Activated naive CD4-positive, alpha-beta T cell treated with anti-CD3 and anti-CD28 coated beads for 36 hours (primary cell): ENCODE measurements around the gene CORO2A. TPM values are rescaled to one million over a fixed set of nuclear protein-coding genes. Genes with fewer than 3 reads are reported as not detected.

Experiments
- CTCF ChIA-PET: fragments of 350-600 bp; sonication (Branson Sonifier 250); formaldehyde crosslinking; loops from one replicate; lab custom pipeline; 2021; ENCODE audit warnings: antibody characterized with exemption; lab: Charles Lee
- DNase-seq: peaks from one replicate; pipeline ENCODE4 v3.0.0-alpha.2; 2020
- H3K27ac Mint-ChIP-seq: one replicate; pipeline ENCODE4 v1.8.0; 2021; ENCODE audit warnings: mild to moderate bottlenecking, mixed read lengths
- H3K27me3 Mint-ChIP-seq: one replicate; pipeline ENCODE4 v1.8.0; 2021; ENCODE audit warnings: low read depth, mixed read lengths
- H3K36me3 Mint-ChIP-seq: one replicate; pipeline ENCODE4 v1.8.0; 2021; ENCODE audit warnings: low read depth, mixed read lengths
- H3K4me1 Mint-ChIP-seq: one replicate; pipeline ENCODE4 v1.8.0; 2021; ENCODE audit warnings: low read depth, mixed read lengths
- H3K4me3 Mint-ChIP-seq: one replicate; pipeline ENCODE4 v1.8.0; 2021; ENCODE audit warnings: mild to moderate bottlenecking, moderate library complexity, mixed read lengths
- H3K9me3 Mint-ChIP-seq: one replicate; pipeline ENCODE4 v1.8.0; 2021; ENCODE audit warnings: mixed read lengths
- intact Hi-C: fragments of 100-400 bp; cut with micrococcal nuclease; formaldehyde crosslinking; loops from one replicate; pipeline ENCODE4 v1.15.1; 2023
- total RNA-seq, 2 experiments: library from RNA; stranded (reverse); gene quantifications; one replicate each; pipeline ENCODE4 v1.2.3, GENCODE V29; 2021

The CORO2A gene
- total RNA-seq, 2 experiments from 2014 or later = 8.1 to 8.2 TPM

GRCh38 chr9:98217255-98217654 is 24.8 kb upstream of the CORO2A start:
- Mint-ChIP-seq H3K4me1 (no peaks in the 10 kb centered on the region), H3K4me3 (no peak overlapping the region), H3K36me3 (peaks cover 9% of the 10 kb centered on the region), H3K27me3 (no peaks in the 10 kb centered on the region), H3K27ac (no peak overlapping the region), H3K9me3 (no peaks in the 10 kb centered on the region)
- intact Hi-C loops = no loop called here
- no peak for DNase-seq
- CTCF ChIA-PET = interaction anchor here (0.7 to 1.4 kb wide), 3 partner anchors 12 to 326 kb away, joined by 3 to 5 read pairs (median 4); no protein-coding TSS in a partner anchor

DNA sequence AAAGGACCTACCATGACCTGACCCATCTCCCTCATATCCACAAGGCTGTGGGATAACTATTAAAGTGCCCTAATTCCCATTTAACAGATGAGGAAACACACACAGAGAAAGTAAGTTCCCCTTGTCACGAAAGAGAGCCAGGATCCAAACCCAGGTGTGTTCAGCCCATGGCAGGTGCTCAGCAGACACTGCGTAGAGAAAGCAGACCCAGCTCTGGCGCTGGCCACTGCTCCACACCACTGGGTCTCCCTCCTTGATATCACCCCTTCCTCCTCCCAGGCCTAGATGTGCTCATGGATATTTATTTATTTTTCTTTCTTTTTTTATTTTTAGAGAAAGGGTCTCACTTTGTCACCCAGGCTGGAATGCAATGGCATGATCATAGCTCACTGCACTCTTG is 24.0 kb upstream of the CORO2A start:
- CTCF ChIA-PET = no interaction called here
- DNase-seq = no peak
- no peaks in the 10 kb centered on the region for H3K9me3 Mint-ChIP-seq
- no peak overlapping the region for H3K27ac Mint-ChIP-seq
- H3K4me3 Mint-ChIP-seq = no peak overlapping the region
- H3K27me3 Mint-ChIP-seq = no peaks in the 10 kb centered on the region
- intact Hi-C loops = no loop called here
- peaks cover 6% of the 10 kb centered on the region for H3K36me3 Mint-ChIP-seq
- H3K4me1 Mint-ChIP-seq = no peaks in the 10 kb centered on the region

DNA sequence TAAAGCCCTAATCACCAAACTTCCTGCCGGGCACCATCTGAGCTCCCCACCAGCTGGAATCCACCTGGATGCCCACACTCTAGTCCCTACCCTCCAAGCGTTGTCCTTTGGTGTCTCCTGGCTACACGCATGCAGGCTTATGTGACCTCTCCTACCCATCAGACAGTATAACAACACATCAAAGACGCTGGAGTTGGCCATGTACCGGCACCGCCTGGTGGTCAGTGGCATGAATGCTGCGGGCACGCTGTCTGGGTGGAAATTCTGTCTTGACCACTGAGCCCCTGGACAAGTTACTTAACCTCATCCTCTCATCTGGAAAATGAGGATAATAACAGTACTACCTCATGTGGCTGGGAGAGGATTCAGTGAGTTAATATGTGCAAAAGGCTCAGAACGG is 23.4 kb upstream of the CORO2A start:
- H3K4me1 Mint-ChIP-seq = no peaks in the 10 kb centered on the region
- CTCF ChIA-PET = no interaction called here
- intact Hi-C loops = no loop called here
- peak; percentile 23 for DNase-seq
- H3K4me3 Mint-ChIP-seq = no peak overlapping the region
- no peak overlapping the region for H3K27ac Mint-ChIP-seq
- H3K27me3 Mint-ChIP-seq = no peaks in the 10 kb centered on the region
- peaks cover 6% of the 10 kb centered on the region for H3K36me3 Mint-ChIP-seq
- H3K9me3 Mint-ChIP-seq = no peaks in the 10 kb centered on the region

DNA sequence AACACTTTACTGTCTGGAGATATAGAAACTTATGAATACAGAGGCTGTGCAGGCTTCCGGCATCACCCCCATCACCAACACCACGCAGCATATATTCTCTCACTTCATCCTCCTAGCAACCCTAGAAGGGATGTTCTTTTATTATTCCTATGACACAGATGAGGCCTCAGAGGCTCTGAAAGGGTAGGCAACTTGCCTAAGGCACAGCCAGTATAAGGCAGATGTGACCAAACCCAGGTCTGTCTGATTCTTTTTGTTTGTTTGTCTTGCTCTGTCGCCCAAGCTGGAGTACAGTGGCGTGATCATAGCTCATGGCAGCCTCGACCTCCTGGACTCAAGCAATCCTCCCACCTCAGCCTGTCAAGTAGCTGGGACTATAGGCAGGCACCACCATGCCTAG is 22.8 kb upstream of the CORO2A start:
- no peaks in the 10 kb centered on the region for H3K9me3 Mint-ChIP-seq
- CTCF ChIA-PET = no interaction called here
- no peaks in the 10 kb centered on the region for H3K27me3 Mint-ChIP-seq
- H3K4me3 Mint-ChIP-seq = no peak overlapping the region
- no peak for DNase-seq
- H3K4me1 Mint-ChIP-seq = no peaks in the 10 kb centered on the region
- no peak overlapping the region for H3K27ac Mint-ChIP-seq
- intact Hi-C loops = no loop called here
- H3K36me3 Mint-ChIP-seq = peaks cover 6% of the 10 kb centered on the region

DNA sequence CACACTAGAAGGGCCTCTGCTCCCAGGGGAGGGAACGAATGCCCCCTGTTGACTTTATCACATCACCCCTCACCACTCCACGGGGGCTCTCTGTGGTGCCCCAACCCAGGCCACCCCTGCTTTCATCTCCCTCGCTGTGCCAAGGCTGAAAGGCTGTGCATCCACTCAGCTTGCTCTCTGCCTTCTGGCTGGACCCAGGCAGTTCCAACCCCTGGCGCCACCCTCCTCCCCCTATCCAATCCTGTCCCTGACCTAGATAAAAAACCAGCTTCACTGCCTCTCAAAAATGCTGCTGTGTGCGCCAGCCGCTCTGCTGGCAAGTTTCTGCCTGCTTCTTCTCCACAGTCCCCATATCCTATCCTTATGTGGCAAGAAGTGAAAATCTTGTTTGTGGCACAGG is 22.4 kb upstream of the CORO2A start:
- Mint-ChIP-seq H3K4me3 (no peak overlapping the region), H3K36me3 (peaks cover 6% of the 10 kb centered on the region), H3K27ac (no peak overlapping the region), H3K4me1 (no peaks in the 10 kb centered on the region), H3K27me3 (no peaks in the 10 kb centered on the region), H3K9me3 (no peaks in the 10 kb centered on the region)
- DNase-seq = no peak
- CTCF ChIA-PET = no interaction called here
- intact Hi-C loops = no loop called here

GRCh38 chr9:98211260-98211659 is 18.8 kb upstream of the CORO2A start:
- H3K4me3 Mint-ChIP-seq = no peak overlapping the region
- H3K9me3 Mint-ChIP-seq = no peaks in the 10 kb centered on the region
- intact Hi-C loops = no loop called here
- H3K27ac Mint-ChIP-seq = no peak overlapping the region
- H3K27me3 Mint-ChIP-seq = no peaks in the 10 kb centered on the region
- CTCF ChIA-PET = interaction anchor here (0.6 to 1.0 kb wide), 4 partner anchors 100 to 194 kb away, joined by 3 to 4 read pairs (median 3); no protein-coding TSS in a partner anchor
- no peaks in the 10 kb centered on the region for H3K4me1 Mint-ChIP-seq
- DNase-seq = no peak
- no peaks in the 10 kb centered on the region for H3K36me3 Mint-ChIP-seq

DNA sequence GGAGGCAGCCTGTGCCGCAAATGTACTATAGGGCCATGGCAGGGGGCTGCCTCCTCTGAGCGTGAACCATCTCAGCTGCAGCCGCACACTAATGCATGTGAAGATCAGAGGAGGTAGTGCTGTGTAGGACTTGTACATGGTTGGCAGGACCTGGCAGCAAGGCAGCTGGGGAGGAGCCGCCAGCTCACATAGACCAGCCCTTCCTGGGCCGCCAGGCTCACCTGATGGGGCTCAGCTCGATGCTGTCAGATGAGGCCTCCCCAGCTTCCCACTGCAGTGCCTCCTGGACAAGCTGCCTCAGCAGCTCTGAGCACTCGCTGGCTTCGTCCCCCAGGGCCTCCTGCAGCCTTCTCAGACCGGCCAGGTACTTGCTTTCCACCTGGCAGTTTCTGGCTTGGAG is 18.0 kb upstream of the CORO2A start:
- intact Hi-C loops = no loop called here
- Mint-ChIP-seq H3K4me3 (no peak overlapping the region), H3K27me3 (no peaks in the 10 kb centered on the region), H3K27ac (no peak overlapping the region), H3K9me3 (no peaks in the 10 kb centered on the region), H3K36me3 (no peaks in the 10 kb centered on the region), H3K4me1 (peaks cover 2% of the 10 kb centered on the region)
- CTCF ChIA-PET = interaction anchor here (0.8 to 1.0 kb wide), 3 partner anchors 105 to 193 kb away, joined by 3 to 4 read pairs (median 3); no protein-coding TSS in a partner anchor
- DNase-seq = no peak

- no peak for DNase-seq
- CTCF ChIA-PET = interaction anchor here (1.1 kb wide), 1 partner anchor 16 kb away, joined by 6 read pairs; no protein-coding TSS in a partner anchor
- Mint-ChIP-seq H3K27me3 (no peaks in the 10 kb centered on the region), H3K36me3 (no peaks in the 10 kb centered on the region), H3K9me3 (no peaks in the 10 kb centered on the region), H3K4me3 (no peak overlapping the region), H3K4me1 (peaks cover 2% of the 10 kb centered on the region), H3K27ac (no peak overlapping the region)
- intact Hi-C loops = no loop called here
Observed at GRCh38 chr9:98209530-98209929, 17.1 kb upstream of the CORO2A start.

- intact Hi-C loops = no loop called here
- CTCF ChIA-PET = interaction anchor here (1.1 to 2.3 kb wide), 3 partner anchors 15 to 135 kb away, joined by 6 to 11 read pairs (median 7); no protein-coding TSS in a partner anchor
Observed at GRCh38 chr9:98208635-98209034, 16.2 kb upstream of the CORO2A start.

GRCh38 chr9:98207606-98208005 is 15.2 kb upstream of the CORO2A start:
- CTCF ChIA-PET = interaction anchor here (1.0 to 6.0 kb wide), 5 partner anchors 16 to 134 kb away, joined by 3 to 44 read pairs (median 7); partner anchors contain the start of gene CORO2A
- intact Hi-C loops = no loop called here
- no peaks in the 10 kb centered on the region for H3K27me3 Mint-ChIP-seq
- no peak overlapping the region for H3K4me3 Mint-ChIP-seq
- peaks cover 2% of the 10 kb centered on the region for H3K4me1 Mint-ChIP-seq
- DNase-seq = no peak
- no peaks in the 10 kb centered on the region for H3K36me3 Mint-ChIP-seq
- no peaks in the 10 kb centered on the region for H3K9me3 Mint-ChIP-seq
- no peak overlapping the region for H3K27ac Mint-ChIP-seq

More at GRCh38 chr9:98208635-98209034, 16.2 kb upstream of the CORO2A start:
- Mint-ChIP-seq H3K4me1 (peaks cover 2% of the 10 kb centered on the region), H3K4me3 (no peak overlapping the region), H3K36me3 (no peaks in the 10 kb centered on the region), H3K9me3 (no peaks in the 10 kb centered on the region), H3K27ac (no peak overlapping the region), H3K27me3 (no peaks in the 10 kb centered on the region)
- no peak for DNase-seq

- Mint-ChIP-seq H3K4me1 (peaks cover 2% of the 10 kb centered on the region), H3K27ac (no peak overlapping the region), H3K36me3 (no peaks in the 10 kb centered on the region), H3K27me3 (no peaks in the 10 kb centered on the region), H3K4me3 (no peak overlapping the region), H3K9me3 (no peaks in the 10 kb centered on the region)
- intact Hi-C loops = no loop called here
- DNase-seq = no peak
- CTCF ChIA-PET = interaction anchor here (1.5 to 6.0 kb wide), 6 partner anchors 13 to 133 kb away, joined by 4 to 44 read pairs (median 10); partner anchors contain the start of gene CORO2A
Observed at GRCh38 chr9:98206754-98207153, 14.3 kb upstream of the CORO2A start.

GRCh38 chr9:98204692-98205091 is 12.3 kb upstream of the CORO2A start:
- Mint-ChIP-seq H3K27me3 (no peaks in the 10 kb centered on the region), H3K9me3 (no peaks in the 10 kb centered on the region), H3K4me3 (no peak overlapping the region), H3K27ac (no peak overlapping the region), H3K4me1 (peaks cover 2% of the 10 kb centered on the region), H3K36me3 (no peaks in the 10 kb centered on the region)
- DNase-seq = no peak
- CTCF ChIA-PET = interaction anchor here (0.9 to 6.0 kb wide), 11 partner anchors 11 to 131 kb away, joined by 3 to 44 read pairs (median 5); partner anchors contain the start of gene TRIM14
- intact Hi-C loops = loop anchor here (1.0 to 2.0 kb wide), 6 partner anchors 50 to 572 kb away; partner anchors contain the start of gene TBC1D2

GRCh38 chr9:98203153-98203552 is 10.7 kb upstream of the CORO2A start:
- H3K9me3 Mint-ChIP-seq = no peaks in the 10 kb centered on the region
- no peak overlapping the region for H3K4me3 Mint-ChIP-seq
- no peaks in the 10 kb centered on the region for H3K36me3 Mint-ChIP-seq
- CTCF ChIA-PET = interaction anchor here (1.2 to 6.0 kb wide), 4 partner anchors 13 to 129 kb away, joined by 4 to 44 read pairs (median 8); no protein-coding TSS in a partner anchor
- H3K27me3 Mint-ChIP-seq = no peaks in the 10 kb centered on the region
- no peak overlapping the region for H3K27ac Mint-ChIP-seq
- intact Hi-C loops = no loop called here
- peaks cover 2% of the 10 kb centered on the region for H3K4me1 Mint-ChIP-seq
- DNase-seq = no peak
